GM21737 (cell line): ENCODE results near the gene TRIM28.
A peak's percentile ranks its signal among the peaks of the same experiment; 100 is the strongest.
"Not testable (repeated sequence)": the region's sequence is repeated elsewhere in the genome, so short reads cannot be mapped to it uniquely, and the experiment has no call there.

ENCODE experiments used
- ATAC-seq: cut with Tn5 transposase; IDR thresholded peaks from one replicate; pipeline ENCODE4 v1.9.1; 2021; ENCODE audit warnings: mild to moderate bottlenecking, moderate library complexity; ENCODE audit not compliant: unreplicated experiment

The TRIM28 gene

DNA sequence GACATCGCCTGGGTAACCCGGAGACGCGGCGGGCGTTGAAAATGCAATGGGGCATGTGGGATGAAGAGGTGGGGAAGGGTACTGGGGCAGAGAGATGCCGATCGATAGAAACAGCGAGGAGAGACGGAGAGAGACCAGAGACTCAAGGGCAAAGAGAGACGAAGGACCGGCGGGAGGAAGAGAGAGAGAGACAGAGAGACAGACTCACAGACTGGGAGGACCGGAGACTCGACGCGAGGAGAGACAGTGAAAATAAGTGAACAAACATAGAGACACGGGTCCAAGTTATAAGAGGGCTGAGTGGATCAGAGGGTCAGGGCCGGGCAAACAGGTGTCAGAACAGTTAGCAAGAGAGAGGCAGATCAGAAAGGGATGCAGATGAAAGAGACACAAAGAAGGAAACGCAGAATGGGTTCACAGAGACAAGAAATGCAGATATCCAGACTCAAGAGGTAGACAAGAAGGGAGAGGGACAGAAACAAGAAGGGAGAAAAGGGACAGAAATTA, 29.8 kb downstream of the TRIM28 start:
- ATAC-seq: no peak

DNA sequence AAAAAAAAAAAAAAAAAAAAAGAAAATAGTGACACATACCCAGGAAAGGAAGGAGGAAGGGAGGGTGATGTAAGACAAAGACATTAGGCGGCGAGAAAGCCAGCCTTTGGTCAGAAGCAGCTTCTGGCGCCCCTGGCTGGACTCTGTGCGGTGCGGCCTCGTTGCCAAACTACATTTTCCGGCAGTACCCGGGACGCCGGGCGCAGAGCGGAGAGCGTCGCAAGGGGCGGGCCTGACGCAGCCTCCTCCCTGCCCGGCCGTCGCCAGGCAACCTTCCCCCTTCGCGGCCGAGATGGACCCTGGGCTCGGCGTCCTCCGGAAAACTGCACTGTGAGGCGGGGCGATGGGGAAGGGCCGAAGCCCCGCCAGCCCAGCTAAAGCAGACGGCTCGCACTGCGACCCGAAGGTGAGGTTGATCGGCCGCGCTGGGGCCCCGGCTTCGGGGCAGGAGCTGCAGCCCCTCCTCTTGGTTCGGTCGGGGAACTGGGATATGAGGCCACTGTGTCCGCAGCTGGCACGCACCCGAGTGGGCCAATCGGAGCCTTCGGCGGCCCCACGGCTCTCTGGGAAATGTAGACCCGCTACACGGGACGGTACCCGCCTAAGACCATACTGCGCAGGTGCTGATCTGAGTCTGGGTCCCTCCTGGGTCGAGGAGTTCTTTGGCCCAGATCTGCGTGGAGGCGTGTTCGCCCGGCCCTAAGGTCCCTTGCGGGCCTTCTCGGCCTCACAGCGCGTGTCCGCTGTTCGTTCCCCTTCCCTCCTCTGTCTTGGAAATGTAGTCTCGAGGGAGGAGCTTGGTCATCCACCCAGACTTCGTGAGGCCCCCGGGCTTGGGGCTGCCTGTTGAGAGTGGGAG, 31.5 kb downstream of the TRIM28 start:
- ATAC-seq: peak; percentile 35

DNA sequence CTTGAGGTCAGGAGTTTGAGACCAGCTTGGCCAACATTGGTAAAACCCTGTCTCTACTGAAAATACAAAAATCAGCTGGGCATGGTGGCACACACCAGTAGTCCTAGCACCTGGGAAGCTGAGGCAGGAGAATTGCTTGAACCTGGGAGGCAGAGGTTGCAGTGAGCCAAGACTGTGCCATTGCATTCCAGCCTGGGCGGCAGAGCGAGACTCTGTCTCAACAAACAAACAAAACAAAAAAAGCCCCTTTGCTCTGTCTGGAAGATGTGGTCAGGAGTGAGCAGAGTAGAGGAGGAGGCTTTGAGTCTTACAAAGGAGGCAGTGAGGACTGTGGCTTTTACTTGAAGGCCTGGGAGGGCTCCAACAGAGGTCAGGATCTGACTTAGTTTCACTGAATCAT, 33.7 kb downstream of the TRIM28 start:
- not testable (repeated sequence) for ATAC-seq

DNA sequence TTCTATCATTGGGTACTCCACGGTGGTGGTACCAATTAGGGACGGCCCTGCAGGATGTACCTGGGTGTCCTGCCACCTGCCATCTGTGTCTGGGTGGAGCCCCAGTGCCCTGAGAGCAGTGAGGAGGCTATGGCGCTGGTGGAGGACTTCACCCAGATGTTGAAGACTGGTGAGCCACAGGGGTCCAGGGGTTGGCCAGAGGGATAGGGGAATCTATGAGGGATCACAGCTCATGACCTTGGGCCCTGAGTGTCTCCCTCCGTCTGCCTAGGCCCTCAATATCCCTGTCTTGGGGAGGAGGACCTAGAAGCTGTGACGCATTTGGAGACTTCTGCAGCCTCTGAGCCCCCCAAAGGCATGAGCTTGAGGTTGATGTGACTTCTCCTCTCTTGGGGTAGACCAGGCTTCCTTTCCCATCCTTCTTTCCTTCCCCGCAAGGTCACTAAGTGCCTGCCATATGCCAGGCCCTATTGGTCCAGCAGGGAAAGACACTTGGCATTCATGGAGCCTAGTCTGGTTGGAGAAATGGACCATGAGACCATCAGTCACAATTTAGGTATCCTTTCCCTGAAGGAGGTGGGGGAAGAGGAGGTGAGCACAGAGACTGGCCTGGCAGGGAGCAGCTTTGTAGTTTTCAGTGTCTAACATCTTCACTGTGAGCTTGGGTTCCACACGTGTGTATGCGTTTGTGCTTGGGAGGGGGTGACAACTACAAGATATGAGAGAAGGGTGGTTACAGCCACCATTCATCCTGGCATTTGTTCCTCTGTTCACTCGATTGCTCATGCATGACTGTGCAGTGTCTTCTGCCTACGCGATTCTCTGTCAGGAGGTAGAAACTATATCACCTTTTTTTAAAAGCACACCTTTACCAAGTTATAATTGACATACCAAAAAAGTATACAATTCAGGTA, 34.4 kb downstream of the TRIM28 start:
- ATAC-seq: no peak

DNA sequence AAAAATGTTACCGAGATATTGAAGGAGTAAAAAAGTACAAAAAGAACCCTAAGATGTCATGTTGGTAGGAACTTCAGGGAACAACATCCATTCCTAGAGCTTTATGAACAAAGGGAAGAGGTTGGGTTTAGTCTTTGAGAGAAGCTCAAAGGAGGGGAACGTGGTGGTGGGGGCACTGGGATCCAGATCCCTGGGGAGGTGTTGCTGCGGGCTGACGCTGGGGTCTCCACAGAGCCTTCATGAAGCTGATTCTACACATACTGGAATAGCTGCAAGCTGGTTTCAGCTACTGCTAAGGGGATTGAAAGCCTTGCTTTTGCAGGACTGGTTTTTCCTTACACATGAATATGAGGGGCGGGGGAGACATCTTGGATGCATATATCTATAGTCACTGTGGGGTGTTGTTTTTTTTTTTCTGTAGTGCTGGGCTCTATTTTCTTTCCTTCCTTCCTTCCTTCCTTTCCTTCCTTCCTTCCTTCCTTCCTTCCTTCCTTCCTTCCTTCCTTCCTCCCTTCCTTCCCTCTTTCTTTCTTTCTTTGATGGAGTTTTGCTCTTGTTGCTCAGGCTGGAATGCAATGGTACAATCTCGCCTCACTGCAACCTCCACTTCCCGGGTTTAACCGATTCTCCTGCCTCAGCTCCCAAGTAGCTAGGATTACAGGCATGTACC, 35.7 kb downstream of the TRIM28 start:
- ATAC-seq: no peak

DNA sequence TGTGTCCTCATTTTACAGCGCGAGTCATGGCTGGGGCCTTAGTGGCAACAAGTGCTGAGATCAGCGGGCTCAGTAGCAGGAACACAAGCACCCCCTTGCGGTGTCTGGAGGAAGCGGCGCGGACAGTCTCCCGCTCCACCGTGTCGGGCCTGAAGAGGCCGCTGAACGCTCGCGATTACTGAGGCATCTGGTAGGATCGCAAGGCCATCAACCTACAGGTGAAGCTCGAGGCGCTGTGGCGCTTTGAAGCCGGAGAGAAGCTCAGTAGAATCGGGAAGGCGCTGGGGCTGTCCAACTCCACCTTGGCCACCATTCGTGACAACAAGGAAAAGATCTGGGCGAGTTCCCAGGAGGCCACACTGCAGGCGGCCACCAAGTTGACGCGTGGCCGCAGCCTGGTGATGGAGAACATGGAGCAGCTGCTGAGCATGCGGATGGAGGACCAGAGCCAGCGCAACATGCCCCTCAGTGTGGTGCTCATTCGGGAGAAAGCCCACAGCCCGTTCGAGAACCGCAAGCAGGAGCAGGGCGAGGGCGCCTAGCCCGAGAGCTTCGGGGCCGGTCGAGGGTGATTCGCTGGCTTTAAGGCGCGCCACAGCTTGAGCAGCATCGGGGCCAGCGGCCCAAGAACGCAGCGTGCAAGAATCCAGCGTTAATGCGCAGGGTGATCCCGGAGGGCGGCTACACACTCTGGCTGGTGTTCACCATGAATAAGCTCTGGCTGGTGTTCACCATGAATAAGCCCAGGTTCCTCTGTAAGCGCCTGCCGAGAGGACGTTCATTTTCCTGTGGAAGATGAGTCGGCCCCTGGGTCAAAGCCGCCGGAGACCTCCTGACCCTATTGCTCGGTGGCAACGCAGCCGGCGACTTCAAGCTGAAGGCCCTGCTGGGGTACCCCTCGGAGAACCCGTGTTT, 37.6 kb downstream of the TRIM28 start:
- ATAC-seq: no peak

DNA sequence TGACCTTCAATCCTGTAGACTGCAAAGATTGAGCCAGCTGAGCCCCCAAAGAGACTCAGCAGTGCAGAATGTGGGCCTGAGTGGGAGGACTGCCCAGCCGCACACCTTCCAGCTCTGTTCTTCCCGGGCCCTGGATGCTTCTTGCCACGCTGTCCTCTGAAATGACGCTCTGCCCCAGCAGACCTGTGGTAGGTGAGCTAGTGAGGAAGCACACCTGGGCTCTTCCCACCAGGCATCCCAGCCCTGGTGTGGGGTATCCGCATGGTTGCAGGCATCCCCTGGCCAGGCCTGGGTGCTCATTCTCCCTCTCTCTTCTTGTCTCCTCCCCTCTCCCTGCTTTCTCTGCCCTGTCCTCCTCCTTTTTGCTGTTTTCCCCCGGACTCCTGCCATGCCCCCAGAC, 39.1 kb downstream of the TRIM28 start:
- no peak for ATAC-seq

DNA sequence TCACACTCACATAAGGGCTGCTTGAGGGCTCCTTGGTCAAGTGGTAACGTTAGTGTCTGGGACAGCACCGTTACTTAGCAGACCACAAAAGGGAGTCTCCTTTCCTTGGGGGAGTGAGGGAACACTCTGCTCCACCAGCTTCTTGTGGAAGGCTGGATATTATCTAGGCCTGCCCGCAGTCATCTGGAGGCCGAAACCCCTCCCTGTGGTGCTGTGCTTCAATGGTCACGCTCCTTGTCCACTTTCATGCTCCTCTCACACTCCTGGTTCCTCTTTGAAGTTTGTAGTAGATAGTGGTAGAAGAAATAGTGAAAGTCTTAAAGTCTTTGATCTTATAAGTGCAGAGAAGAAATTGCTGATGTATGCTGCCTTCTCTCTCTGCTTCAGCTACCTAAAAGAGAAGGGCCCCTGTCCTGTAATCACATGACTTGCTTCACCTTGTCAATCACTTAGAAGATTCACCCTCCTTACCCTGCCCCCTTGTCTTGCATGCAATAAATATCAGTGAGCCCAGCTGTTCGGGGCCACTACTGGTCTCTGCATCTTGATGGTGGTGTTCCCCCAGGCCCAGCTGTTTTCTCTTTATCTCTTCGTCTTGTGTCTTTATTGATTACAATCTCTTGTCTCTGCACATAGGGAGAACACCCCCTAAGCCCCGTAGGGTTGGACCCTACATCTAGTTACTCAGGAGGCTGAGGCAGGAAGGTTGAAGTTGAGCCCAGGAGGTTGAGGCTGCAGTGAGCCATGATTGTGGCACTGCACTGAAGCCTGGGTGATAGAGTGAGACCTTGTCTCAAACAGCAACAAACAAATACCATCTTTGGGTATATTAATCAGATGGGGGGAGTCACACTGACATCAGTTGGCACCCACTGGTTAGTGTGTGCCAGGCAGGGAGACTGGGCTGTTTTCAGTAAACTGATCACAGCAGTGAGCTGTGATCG, 40.9 kb downstream of the TRIM28 start:
- no peak for ATAC-seq

DNA sequence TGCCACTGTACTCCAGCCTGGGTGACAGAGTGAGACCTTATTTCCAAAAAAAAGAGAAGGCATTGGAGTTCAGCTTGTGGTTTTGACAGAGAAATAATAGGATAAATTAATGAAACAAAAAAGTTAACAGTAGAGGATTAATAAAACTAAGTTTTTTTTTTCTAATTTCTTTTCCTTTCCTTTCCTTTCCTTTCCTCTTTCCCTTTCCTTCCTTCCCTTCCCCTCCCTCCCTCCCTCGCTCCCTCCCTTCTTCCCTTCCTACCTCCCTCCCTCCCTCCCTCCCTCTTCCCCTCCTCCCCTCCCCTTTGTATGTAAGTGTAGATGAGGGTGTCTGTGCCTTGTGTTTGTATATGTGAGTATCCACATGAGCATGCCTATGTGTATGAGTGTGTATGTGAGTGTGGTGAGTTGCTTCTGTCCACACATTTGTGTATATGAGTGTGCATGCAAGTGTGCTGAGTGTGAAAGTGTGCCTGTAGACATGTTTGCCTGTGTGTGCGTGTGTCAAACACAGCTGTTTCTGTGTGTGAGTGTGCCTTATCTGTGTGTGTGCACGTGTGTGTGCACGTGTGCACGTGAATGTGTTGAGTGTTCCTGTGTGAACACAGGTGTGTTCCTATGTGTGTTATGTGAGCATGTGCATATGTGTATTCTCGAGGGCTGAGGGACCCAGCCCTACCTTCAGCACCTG, 41.7 kb downstream of the TRIM28 start:
- ATAC-seq: no peak

DNA sequence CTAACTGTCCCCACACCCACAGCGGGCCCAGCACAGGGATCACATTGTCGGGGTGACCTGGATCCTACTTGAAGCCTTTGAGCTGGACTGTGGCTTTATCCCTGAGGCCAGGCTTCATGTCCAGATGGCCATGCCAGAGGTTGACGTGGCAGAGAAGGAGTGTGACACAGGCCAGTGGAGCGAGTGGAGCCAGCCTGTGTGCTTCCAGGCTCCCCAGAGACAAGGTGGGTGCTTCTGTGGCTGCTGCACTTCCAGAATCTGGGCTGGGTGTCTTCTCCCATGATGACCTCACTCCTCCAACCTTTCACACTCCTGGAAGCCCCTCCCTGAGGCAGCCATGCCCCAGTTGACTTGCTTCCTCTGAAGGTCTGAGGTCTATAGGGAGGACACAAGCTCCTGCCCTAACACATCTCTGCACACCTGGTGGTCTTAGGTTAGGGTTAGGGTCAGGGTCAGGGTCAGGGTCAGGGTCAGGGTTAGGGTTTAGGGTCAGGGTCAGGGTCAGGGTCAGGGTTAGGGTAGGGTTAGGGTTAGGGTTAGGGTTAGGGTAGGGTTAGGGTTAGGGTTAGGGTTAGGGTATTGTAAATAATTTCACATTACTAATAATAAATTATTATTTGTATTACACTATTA, 42.4 kb downstream of the TRIM28 start:
- no peak for ATAC-seq
